Esophagus squamous epithelium (tissue), 5 donors: ENCODE results near the gene REC8. TPM values are rescaled to one million over a fixed set of nuclear protein-coding genes. Genes with fewer than 3 reads are reported as not detected.

ENCODE experiments used
- DNase-seq: peaks from one replicate; lab custom pipeline; 2025; lab: John Stamatoyannopoulos, UW
- H3K27ac ChIP-seq, 4 donors: fragments of 200-600 bp; sonication (generic); one replicate each; pipeline ENCODE4 v1.5.1; 2016 to 2019; ENCODE audit warnings: mild to moderate bottlenecking in 1 of 4
- H3K27me3 ChIP-seq, 4 donors: fragments of 200-600 bp; sonication (generic); 1 replicate in 3 of 4; 2 replicates in 1 of 4; pipeline versions ENCODE4 v1.5.1 to v1.6.0; 2017 to 2021; ENCODE audit warnings: antibody characterized with exemption in 1 of 4
- H3K36me3 ChIP-seq, 3 donors: fragments of 200-600 bp; sonication (generic); one replicate each; pipeline ENCODE4 v1.5.1; 2016 to 2019
- H3K4me1 ChIP-seq, 3 donors: fragments of 200-600 bp; sonication (generic); one replicate each; pipeline ENCODE4 v1.5.1; 2017 to 2019
- H3K4me3 ChIP-seq, 4 donors: fragments of 200-600 bp; sonication (generic); 1 replicate in 3 of 4; 2 replicates in 1 of 4; pipeline ENCODE4 v1.5.1; 2016 to 2019; ENCODE audit warnings: mild to moderate bottlenecking in 2 of 4, moderate library complexity in 1 of 4
- H3K9me3 ChIP-seq, 3 donors: fragments of 200-600 bp; sonication (generic); one replicate each; pipeline ENCODE4 v1.5.1; 2016 to 2019
- CTCF ChIP-seq, 6 experiments: fragments of 450-650 bp in 4 of 6; fragments of 200-600 bp in 2 of 6; sonication (generic) in 2 of 6; IDR thresholded peaks; one replicate each; pipeline ENCODE4 v1.5.1; 2016 to 2019; ENCODE audit warnings: antibody characterized with exemption in 6 of 6, mild to moderate bottlenecking in 4 of 6, moderate library complexity in 4 of 6
- POLR2A ChIP-seq, 4 donors: fragments of 450-650 bp; IDR thresholded peaks; one replicate each; pipeline ENCODE4 v1.6.1; 2017; ENCODE audit warnings: antibody characterized with exemption in 4 of 4, mild to moderate bottlenecking in 4 of 4, moderate library complexity in 3 of 4
- WGBS, 2 donors: methylation state at CpG; one replicate each; pipeline ENCODE4 v1.1.5; 2018; 5-methylcytosine and 5-hydroxymethylcytosine counted together
- intact Hi-C: fragments of 100-400 bp; cut with DNase I; formaldehyde crosslinking; loops from one replicate; pipeline ENCODE4 v1.15.0; 2022
- total RNA-seq, 4 donors: library from RNA; depleted of rRNA; stranded (reverse); fragments of >200 nt; gene quantifications; one replicate each; pipeline ENCODE4 v1.1.0, GENCODE V29; 2016
- donor health status: DM: yes; HTN: yes; CAD: no.

The REC8 gene
- total RNA-seq, 4 donors from 2014 or later = 0.47 to 7.4 (median 3.0) TPM

DNA sequence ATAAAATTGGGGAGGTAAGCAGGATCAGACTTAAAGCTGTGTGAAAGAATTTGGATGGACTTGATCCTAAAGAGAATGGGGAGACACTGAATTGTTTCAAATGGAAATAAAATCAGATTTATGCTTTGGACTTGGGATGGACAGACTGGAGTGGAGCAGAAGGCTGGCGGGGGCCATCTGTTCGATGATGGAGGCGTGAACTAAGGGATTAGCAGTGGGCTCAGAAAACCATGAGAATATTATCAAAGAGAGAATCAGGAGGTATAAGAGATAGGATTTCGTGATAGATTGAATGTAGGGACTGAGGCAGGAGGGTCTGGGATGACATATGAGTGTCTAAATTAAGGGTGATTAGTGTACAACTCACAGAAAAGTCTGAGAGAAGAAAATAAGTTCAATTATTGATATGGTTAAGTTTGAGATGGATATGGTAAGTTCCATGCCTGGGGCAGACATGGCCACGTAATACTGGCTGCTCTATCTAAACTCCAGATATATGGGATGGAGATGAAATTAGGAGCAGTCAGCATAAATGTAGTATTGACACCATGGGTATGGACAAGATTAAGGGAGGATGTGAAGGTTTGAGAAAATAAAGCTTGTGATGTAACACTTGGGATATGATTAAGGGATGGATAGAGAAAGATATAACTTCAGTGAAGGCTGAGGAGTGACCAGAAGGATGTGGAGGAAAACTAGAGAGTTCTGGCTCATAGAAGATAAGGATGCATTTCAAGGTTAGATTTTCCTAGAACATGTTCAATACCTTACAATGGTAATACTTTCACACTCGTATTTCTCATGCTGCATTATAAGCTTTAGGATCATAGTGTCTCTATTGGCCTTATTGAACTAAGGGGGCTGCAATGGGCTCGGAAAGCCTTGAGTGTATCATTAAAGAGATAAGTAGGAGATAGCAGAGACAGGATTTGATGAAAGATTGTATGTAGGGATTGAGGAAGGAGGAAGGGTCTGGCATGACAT lies 32.6 kb downstream of the REC8 start:
- Histone ChIP-seq H3K9me3 (no peaks in the 10 kb centered on the region), H3K4me3 (no peak overlapping the region), H3K27ac (no peak overlapping the region), H3K36me3 (peaks cover 0 to 96% (median 10%) of the 10 kb centered on the region in 3 donors), H3K27me3 (no peaks in the 10 kb centered on the region), H3K4me1 (peaks cover 0 to 9% (median 0%) of the 10 kb centered on the region in 3 donors)
- WGBS, 2 donors = 92 to 93% methylated on average over 7 of the region's 7 CpGs
- TF ChIP-seq POLR2A (IDR thresholded peaks at IDR 0.05) = no peak
- intact Hi-C loops = no loop called here
- DNase-seq = no peak

- no peak for TF ChIP-seq POLR2A (IDR thresholded peaks at IDR 0.05)
- H3K27ac ChIP-seq = no peak overlapping the region
- intact Hi-C loops = no loop called here
- H3K9me3 ChIP-seq = no peaks in the 10 kb centered on the region
- 93 to 97% methylated on average over 8 of the region's 11 CpGs for WGBS, 2 donors
- no peak overlapping the region for H3K4me3 ChIP-seq
- H3K4me1 ChIP-seq = peaks cover 0 to 9% (median 0%) of the 10 kb centered on the region in 3 donors
- H3K27me3 ChIP-seq = no peaks in the 10 kb centered on the region
- DNase-seq = no peak
- peaks cover 4 to 96% (median 19%) of the 10 kb centered on the region in 3 donors for H3K36me3 ChIP-seq
Measured at GRCh38 chr14:24206260-24207103, 34.6 kb downstream of the REC8 start.

GRCh38 chr14:24207104-24207551 lies 35.2 kb downstream of the REC8 start:
- no peak for TF ChIP-seq POLR2A (IDR thresholded peaks at IDR 0.05)
- no peak for TF ChIP-seq CTCF (IDR thresholded peaks at IDR 0.05)
- Histone ChIP-seq H3K27ac (no peak overlapping the region), H3K36me3 (peaks cover 4 to 92% (median 19%) of the 10 kb centered on the region in 3 donors), H3K9me3 (no peaks in the 10 kb centered on the region), H3K4me3 (no peak overlapping the region), H3K27me3 (no peaks in the 10 kb centered on the region), H3K4me1 (peaks cover 0 to 12% (median 1%) of the 10 kb centered on the region in 3 donors)
- intact Hi-C loops = no loop called here
- WGBS, 2 donors = 95 to 100% methylated on average over 3 to 4 of the region's 5 CpGs
- no peak for DNase-seq

DNA sequence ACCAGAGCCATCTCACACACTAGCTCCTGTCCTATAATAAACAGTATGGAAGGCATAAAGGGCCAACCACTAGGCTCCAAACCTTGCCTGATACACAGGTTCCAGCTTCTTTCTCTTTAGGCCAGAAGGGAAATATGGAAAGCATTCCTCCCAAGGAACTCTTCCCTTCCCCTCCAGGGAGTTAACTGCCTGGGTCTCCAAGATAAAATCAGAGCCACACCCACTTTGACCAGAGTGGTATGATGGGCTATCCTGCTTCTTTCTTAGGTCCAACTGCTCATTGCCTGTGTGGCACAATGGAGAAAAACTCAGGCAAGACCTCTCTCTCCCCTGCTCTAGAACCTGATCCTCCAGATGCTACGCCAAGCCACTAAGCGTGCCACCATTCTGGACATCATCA lies 35.7 kb downstream of the REC8 start:
- Histone ChIP-seq H3K4me1 (peaks cover 0 to 17% (median 5%) of the 10 kb centered on the region in 3 donors), H3K9me3 (no peaks in the 10 kb centered on the region), H3K4me3 (no peak overlapping the region), H3K27me3 (no peaks in the 10 kb centered on the region), H3K27ac (no peak overlapping the region), H3K36me3 (peaks cover 4 to 87% (median 19%) of the 10 kb centered on the region in 3 donors)
- TF ChIP-seq POLR2A (IDR thresholded peaks at IDR 0.05) (no peak), CTCF (IDR thresholded peaks at IDR 0.05) (no peak)
- WGBS, 2 donors = 89 to 100% methylated on average over 1 to 2 of the region's 2 CpGs
- DNase-seq = no peak
- intact Hi-C loops = no loop called here

GRCh38 chr14:24211311-24211710 lies 39.4 kb downstream of the REC8 start:
- no peak for DNase-seq
- Histone ChIP-seq H3K9me3 (no peaks in the 10 kb centered on the region), H3K27ac (no peak overlapping the region), H3K4me1 (peaks cover 0 to 45% (median 18%) of the 10 kb centered on the region in 3 donors), H3K27me3 (no peaks in the 10 kb centered on the region), H3K4me3 (no peak overlapping the region), H3K36me3 (peaks cover 4 to 54% (median 16%) of the 10 kb centered on the region in 3 donors)
- TF ChIP-seq POLR2A (IDR thresholded peaks at IDR 0.05) (no peak), CTCF (IDR thresholded peaks at IDR 0.05) (no peak)
- 91 to 94% methylated on average over 5 to 6 of the region's 6 CpGs for WGBS, 2 donors
- intact Hi-C loops = no loop called here
